Measurements from ENCODE around the gene GATA2.

Gene GATA2

DNA sequence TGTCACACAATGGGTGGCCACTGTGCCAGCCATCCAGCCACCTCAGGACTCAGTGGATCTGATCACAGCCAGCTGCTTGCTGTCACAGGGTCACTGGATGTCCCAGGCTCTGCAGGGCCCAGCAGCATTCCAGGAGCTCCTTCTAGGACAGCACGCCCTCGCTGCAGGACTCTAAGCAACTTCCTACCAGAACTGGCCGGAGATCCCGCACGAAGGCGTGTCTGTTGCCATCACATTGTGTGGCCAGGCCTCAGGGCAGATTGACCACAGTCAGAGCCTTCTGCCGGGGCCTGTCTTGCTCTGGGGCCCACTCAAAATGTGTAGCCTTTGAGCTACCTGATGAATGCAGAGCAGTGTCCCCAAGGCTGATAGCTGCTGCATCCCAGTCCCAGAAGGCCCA, 50.9 kb downstream of the GATA2 start:
- DNase-seq: no peak
- Histone ChIP-seq H3K9me3 (ENCODE audit: control extremely low read depth in 1 of 5, control insufficient read depth in 4 of 5, insufficient read depth in 2 of 5, low read depth in 1 of 5, low read length in 4 of 5) (no peaks in the 10 kb centered on the region), H3K36me3 (ENCODE audit: control insufficient read depth in 4 of 4, insufficient read depth in 4 of 4, low read length in 3 of 4) (no peaks in the 10 kb centered on the region), H3K4me1 (ENCODE audit: control extremely low read depth in 1 of 4, control insufficient read depth in 4 of 4, insufficient read depth in 4 of 4, low read length in 3 of 4) (no peaks in the 10 kb centered on the region), H3K27me3 (replicated peaks in 2 of 5; ENCODE audit: control insufficient read depth in 4 of 5, insufficient read depth in 5 of 5, low read length in 4 of 5) (peaks cover 0 to 8% (median 0%) of the 10 kb centered on the region in 5 experiments), H3K27ac (ENCODE audit: insufficient read depth in 1 of 2, low read depth in 1 of 2, low read length in 2 of 2, poor library complexity in 1 of 2, severe bottlenecking in 2 of 2) (no peak overlapping the region), H3K4me3 (ENCODE audit: control insufficient read depth in 1 of 7, extremely low read depth in 1 of 7, insufficient read depth in 4 of 7, low read depth in 2 of 7, low read length in 6 of 7) (no peak overlapping the region)
- CTCF ChIA-PET: interaction anchor here (0.6 to 2.7 kb wide), 6 partner anchors 10 to 248 kb away, joined by 3 to 8 read pairs (median 5); no protein-coding TSS in a partner anchor
- WGBS (ENCODE audit: insufficient coverage): 91% methylated on average over 7 of the region's 7 CpGs
- POLR2A ChIA-PET: no interaction called here

DNA sequence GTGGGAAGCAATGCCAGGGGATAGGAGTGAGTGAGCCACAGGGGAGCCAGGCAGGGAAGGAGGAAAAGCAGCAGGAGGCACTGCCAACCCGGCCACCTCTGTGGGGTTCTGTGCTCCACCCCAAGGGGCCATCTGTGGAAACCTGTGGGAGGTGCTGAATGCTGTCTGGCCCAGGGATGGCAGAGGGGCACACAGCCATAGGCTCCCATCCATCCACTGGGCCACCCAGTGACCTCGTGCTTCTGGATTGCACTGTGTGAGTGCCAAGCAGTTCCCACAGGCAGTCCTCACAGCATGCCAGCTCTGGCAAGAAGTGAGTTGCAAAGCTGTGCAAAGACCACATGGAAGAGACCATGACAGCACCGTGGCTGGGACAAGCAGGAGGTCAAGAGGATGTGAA, 53.8 kb downstream of the GATA2 start:
- CTCF ChIA-PET: interaction anchor here (0.8 to 1.6 kb wide), 7 partner anchors 7 to 142 kb away, joined by 3 to 7 read pairs (median 4); no protein-coding TSS in a partner anchor
- DNase-seq: no peak
- Histone ChIP-seq H3K4me1 (ENCODE audit: control extremely low read depth in 1 of 4, control insufficient read depth in 4 of 4, insufficient read depth in 4 of 4, low read length in 3 of 4) (no peaks in the 10 kb centered on the region), H3K27ac (ENCODE audit: insufficient read depth in 1 of 2, low read depth in 1 of 2, low read length in 2 of 2, poor library complexity in 1 of 2, severe bottlenecking in 2 of 2) (no peak overlapping the region), H3K36me3 (ENCODE audit: control insufficient read depth in 4 of 4, insufficient read depth in 4 of 4, low read length in 3 of 4) (no peaks in the 10 kb centered on the region), H3K4me3 (ENCODE audit: control insufficient read depth in 1 of 7, extremely low read depth in 1 of 7, insufficient read depth in 4 of 7, low read depth in 2 of 7, low read length in 6 of 7) (no peak overlapping the region), H3K27me3 (replicated peaks in 2 of 5; ENCODE audit: control insufficient read depth in 4 of 5, insufficient read depth in 5 of 5, low read length in 4 of 5) (peaks cover 0 to 7% (median 0%) of the 10 kb centered on the region in 5 experiments), H3K9me3 (ENCODE audit: control extremely low read depth in 1 of 5, control insufficient read depth in 4 of 5, insufficient read depth in 2 of 5, low read depth in 1 of 5, low read length in 4 of 5) (no peaks in the 10 kb centered on the region)
- WGBS (ENCODE audit: insufficient coverage): 95% methylated on average over 3 of the region's 3 CpGs
- POLR2A ChIA-PET: no interaction called here

DNA sequence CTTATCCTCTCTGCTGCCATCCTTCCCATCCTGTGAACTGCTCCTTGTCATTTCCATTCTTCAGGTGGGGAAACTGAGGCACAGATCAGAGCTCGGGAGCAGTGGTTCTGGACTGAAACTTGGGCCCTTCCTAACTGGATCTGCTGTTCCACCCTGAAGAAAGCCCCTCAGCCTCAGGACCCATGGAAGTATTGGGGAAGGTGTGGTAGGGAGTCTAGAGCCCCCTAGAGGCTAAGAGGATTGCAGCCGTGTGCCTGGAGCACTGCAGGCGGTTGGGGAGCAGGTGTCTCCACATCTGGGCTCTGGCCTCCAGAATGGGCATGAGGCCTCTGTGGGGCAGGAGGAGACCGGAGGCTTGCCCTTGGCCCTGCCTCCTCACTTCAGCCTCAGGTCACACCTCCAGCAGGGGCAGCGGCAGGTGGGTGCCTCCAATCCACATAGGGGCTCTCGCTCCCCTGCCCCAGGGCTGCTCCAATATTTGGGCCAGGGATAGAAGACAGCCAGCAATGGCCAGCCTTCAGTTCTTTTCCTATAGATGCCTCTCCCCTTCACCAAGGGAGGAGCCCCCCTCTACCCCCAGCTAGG, 54.4 kb downstream of the GATA2 start:
- H3K36me3 ChIP-seq (ENCODE audit: control insufficient read depth in 4 of 4, insufficient read depth in 4 of 4, low read length in 3 of 4): no peaks in the 10 kb centered on the region
- H3K4me1 ChIP-seq (ENCODE audit: control extremely low read depth in 1 of 4, control insufficient read depth in 4 of 4, insufficient read depth in 4 of 4, low read length in 3 of 4): no peaks in the 10 kb centered on the region
- no peak overlapping the region for H3K4me3 ChIP-seq (ENCODE audit: control insufficient read depth in 1 of 7, extremely low read depth in 1 of 7, insufficient read depth in 4 of 7, low read depth in 2 of 7, low read length in 6 of 7)
- H3K27me3 ChIP-seq (replicated peaks in 2 of 5; ENCODE audit: control insufficient read depth in 4 of 5, insufficient read depth in 5 of 5, low read length in 4 of 5): peaks cover 0 to 7% (median 6%) of the 10 kb centered on the region in 5 experiments
- POLR2A ChIA-PET: no interaction called here
- peak in 2 of 3 donors; percentile 24 to 39 for DNase-seq
- 96% methylated on average over 5 of the region's 6 CpGs for WGBS (ENCODE audit: insufficient coverage)
- CTCF ChIA-PET: interaction anchor here (0.8 to 1.6 kb wide), 10 partner anchors 8 to 143 kb away, joined by 3 to 7 read pairs (median 4); no protein-coding TSS in a partner anchor
- H3K9me3 ChIP-seq (ENCODE audit: control extremely low read depth in 1 of 5, control insufficient read depth in 4 of 5, insufficient read depth in 2 of 5, low read depth in 1 of 5, low read length in 4 of 5): no peaks in the 10 kb centered on the region
- H3K27ac ChIP-seq (ENCODE audit: insufficient read depth in 1 of 2, low read depth in 1 of 2, low read length in 2 of 2, poor library complexity in 1 of 2, severe bottlenecking in 2 of 2): no peak overlapping the region

DNA sequence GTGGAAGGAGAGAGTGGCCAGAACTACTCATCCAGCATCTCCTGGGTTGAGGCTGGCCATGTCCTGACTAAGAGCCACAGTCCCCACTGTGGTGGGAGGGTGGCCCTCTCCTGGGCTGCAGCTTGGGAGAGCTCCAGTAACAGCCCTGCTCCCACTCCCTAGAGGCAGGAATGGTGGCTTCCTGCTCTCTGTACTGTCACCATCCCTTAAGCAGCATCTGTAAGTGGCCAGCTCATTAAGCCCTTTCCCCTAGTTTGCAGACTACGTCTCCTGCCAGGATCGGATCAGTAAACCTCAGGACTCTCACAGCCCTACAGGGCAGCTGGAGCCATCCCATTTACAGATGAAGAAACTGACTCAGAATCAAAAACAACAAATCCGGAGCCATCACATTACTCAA, 56.8 kb downstream of the GATA2 start:
- Histone ChIP-seq H3K36me3 (ENCODE audit: control insufficient read depth in 4 of 4, insufficient read depth in 4 of 4, low read length in 3 of 4) (no peaks in the 10 kb centered on the region), H3K27me3 (replicated peaks in 2 of 5; ENCODE audit: control insufficient read depth in 4 of 5, insufficient read depth in 5 of 5, low read length in 4 of 5) (peaks cover 0 to 28% (median 11%) of the 10 kb centered on the region in 5 experiments), H3K4me3 (ENCODE audit: control insufficient read depth in 1 of 7, extremely low read depth in 1 of 7, insufficient read depth in 4 of 7, low read depth in 2 of 7, low read length in 6 of 7) (no peak overlapping the region), H3K9me3 (ENCODE audit: control extremely low read depth in 1 of 5, control insufficient read depth in 4 of 5, insufficient read depth in 2 of 5, low read depth in 1 of 5, low read length in 4 of 5) (no peaks in the 10 kb centered on the region), H3K4me1 (ENCODE audit: control extremely low read depth in 1 of 4, control insufficient read depth in 4 of 4, insufficient read depth in 4 of 4, low read length in 3 of 4) (peaks cover 0 to 13% (median 9%) of the 10 kb centered on the region in 4 experiments), H3K27ac (ENCODE audit: insufficient read depth in 1 of 2, low read depth in 1 of 2, low read length in 2 of 2, poor library complexity in 1 of 2, severe bottlenecking in 2 of 2) (no peak overlapping the region)
- POLR2A ChIA-PET: no interaction called here
- 100% methylated on average over 2 of the region's 3 CpGs for WGBS (ENCODE audit: insufficient coverage)
- CTCF ChIA-PET: interaction anchor here (1.2 to 5.3 kb wide), 7 partner anchors 9 to 148 kb away, joined by 4 to 31 read pairs (median 6); partner anchors contain the start of gene GATA2
- no peak for DNase-seq

DNA sequence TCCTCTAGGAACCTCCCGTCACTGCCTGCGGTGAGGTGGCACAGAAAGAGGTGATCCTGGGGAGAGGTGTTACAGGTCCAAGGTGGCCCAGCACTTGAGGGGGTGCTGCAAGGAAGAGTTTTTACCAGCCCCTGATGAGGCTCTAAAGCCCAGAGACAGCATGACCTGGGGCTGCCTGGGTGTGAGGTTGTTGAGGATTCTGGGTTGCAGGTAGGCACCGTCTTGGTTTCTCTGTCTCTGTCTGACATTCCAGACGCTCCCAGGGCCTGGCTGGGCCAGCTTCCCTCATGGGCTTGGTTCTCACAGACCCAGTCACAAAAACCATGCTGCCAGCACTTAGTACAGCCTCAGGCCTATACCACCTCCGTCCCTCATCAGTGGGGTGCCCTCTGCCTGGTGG, 57.4 kb downstream of the GATA2 start:
- no peak for DNase-seq
- CTCF ChIA-PET: interaction anchor here (1.2 to 5.3 kb wide), 10 partner anchors 8 to 149 kb away, joined by 4 to 31 read pairs (median 6); partner anchors contain the start of gene GATA2
- Histone ChIP-seq H3K36me3 (ENCODE audit: control insufficient read depth in 4 of 4, insufficient read depth in 4 of 4, low read length in 3 of 4) (no peaks in the 10 kb centered on the region), H3K27ac (ENCODE audit: insufficient read depth in 1 of 2, low read depth in 1 of 2, low read length in 2 of 2, poor library complexity in 1 of 2, severe bottlenecking in 2 of 2) (no peak overlapping the region), H3K4me3 (ENCODE audit: control insufficient read depth in 1 of 7, extremely low read depth in 1 of 7, insufficient read depth in 4 of 7, low read depth in 2 of 7, low read length in 6 of 7) (no peak overlapping the region), H3K27me3 (replicated peaks in 2 of 5; ENCODE audit: control insufficient read depth in 4 of 5, insufficient read depth in 5 of 5, low read length in 4 of 5) (peaks cover 0 to 31% (median 11%) of the 10 kb centered on the region in 5 experiments), H3K9me3 (ENCODE audit: control extremely low read depth in 1 of 5, control insufficient read depth in 4 of 5, insufficient read depth in 2 of 5, low read depth in 1 of 5, low read length in 4 of 5) (no peaks in the 10 kb centered on the region), H3K4me1 (ENCODE audit: control extremely low read depth in 1 of 4, control insufficient read depth in 4 of 4, insufficient read depth in 4 of 4, low read length in 3 of 4) (peaks cover 0 to 13% (median 9%) of the 10 kb centered on the region in 4 experiments)
- WGBS (ENCODE audit: insufficient coverage): 100% methylated on average over 5 of the region's 5 CpGs
- POLR2A ChIA-PET: no interaction called here

DNA sequence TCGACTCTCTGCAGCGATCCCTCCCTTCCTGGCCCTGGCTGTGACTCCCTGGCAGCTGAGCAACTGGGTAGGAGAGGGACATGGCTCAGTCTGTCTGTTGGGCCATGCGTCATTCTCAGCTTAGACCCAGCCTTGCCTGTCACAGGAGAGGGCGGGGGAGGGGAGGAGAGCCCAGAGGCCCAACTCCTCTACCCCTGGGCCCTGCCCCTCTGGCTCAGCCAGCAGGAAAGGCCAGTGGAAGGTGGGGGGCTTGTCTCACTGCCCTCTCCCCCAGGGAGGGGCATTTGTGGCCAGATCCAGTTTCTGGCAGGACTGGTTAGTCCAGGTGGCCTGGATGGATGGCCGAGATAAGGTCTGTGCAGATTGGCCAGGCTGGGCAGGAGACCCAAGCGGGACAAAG, 57.9 kb downstream of the GATA2 start:
- H3K36me3 ChIP-seq (ENCODE audit: control insufficient read depth in 4 of 4, insufficient read depth in 4 of 4, low read length in 3 of 4): no peaks in the 10 kb centered on the region
- ChIA-PET CTCF (interaction anchor here (1.2 to 5.3 kb wide), 12 partner anchors 8 to 172 kb away, joined by 3 to 31 read pairs (median 5); partner anchors contain the start of gene GATA2), POLR2A (interaction anchor here (0.6 to 0.9 kb wide), 2 partner anchors 49 to 58 kb away, joined by 3 to 4 read pairs; partner anchors contain the start of gene GATA2)
- no peak overlapping the region for H3K4me3 ChIP-seq (ENCODE audit: control insufficient read depth in 1 of 7, extremely low read depth in 1 of 7, insufficient read depth in 4 of 7, low read depth in 2 of 7, low read length in 6 of 7)
- WGBS (ENCODE audit: insufficient coverage): 96% methylated on average over 4 of the region's 6 CpGs
- H3K27me3 ChIP-seq (replicated peaks in 2 of 5; ENCODE audit: control insufficient read depth in 4 of 5, insufficient read depth in 5 of 5, low read length in 4 of 5): peaks cover 0 to 32% (median 11%) of the 10 kb centered on the region in 5 experiments
- H3K4me1 ChIP-seq (ENCODE audit: control extremely low read depth in 1 of 4, control insufficient read depth in 4 of 4, insufficient read depth in 4 of 4, low read length in 3 of 4): peaks cover 0 to 13% (median 9%) of the 10 kb centered on the region in 4 experiments
- DNase-seq: no peak
- H3K9me3 ChIP-seq (ENCODE audit: control extremely low read depth in 1 of 5, control insufficient read depth in 4 of 5, insufficient read depth in 2 of 5, low read depth in 1 of 5, low read length in 4 of 5): no peaks in the 10 kb centered on the region
- H3K27ac ChIP-seq (ENCODE audit: insufficient read depth in 1 of 2, low read depth in 1 of 2, low read length in 2 of 2, poor library complexity in 1 of 2, severe bottlenecking in 2 of 2): no peak overlapping the region

DNA sequence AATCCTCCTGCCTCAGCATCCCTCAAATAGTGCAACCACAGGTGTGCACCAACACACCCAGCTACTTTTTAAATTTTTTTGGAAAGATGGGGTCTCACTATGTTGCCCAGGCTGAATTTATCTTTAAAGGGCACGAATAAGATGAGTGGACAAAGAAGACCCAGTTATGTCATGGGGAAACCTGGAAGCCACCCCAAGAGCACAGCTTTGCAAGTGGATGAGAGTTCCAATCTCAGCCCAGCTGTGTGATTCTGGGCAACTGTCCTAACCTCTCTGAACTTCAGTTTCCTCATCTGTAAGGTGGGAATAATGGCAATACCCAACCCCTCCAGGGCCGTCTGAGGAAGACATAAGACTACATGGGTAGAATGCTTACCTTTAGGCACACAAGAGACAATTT, 58.5 kb downstream of the GATA2 start:
- Histone ChIP-seq H3K36me3 (ENCODE audit: control insufficient read depth in 4 of 4, insufficient read depth in 4 of 4, low read length in 3 of 4) (no peaks in the 10 kb centered on the region), H3K4me3 (ENCODE audit: control insufficient read depth in 1 of 7, extremely low read depth in 1 of 7, insufficient read depth in 4 of 7, low read depth in 2 of 7, low read length in 6 of 7) (no peak overlapping the region), H3K27ac (ENCODE audit: insufficient read depth in 1 of 2, low read depth in 1 of 2, low read length in 2 of 2, poor library complexity in 1 of 2, severe bottlenecking in 2 of 2) (no peak overlapping the region), H3K27me3 (replicated peaks in 2 of 5; ENCODE audit: control insufficient read depth in 4 of 5, insufficient read depth in 5 of 5, low read length in 4 of 5) (peaks cover 0 to 32% (median 11%) of the 10 kb centered on the region in 5 experiments), H3K4me1 (ENCODE audit: control extremely low read depth in 1 of 4, control insufficient read depth in 4 of 4, insufficient read depth in 4 of 4, low read length in 3 of 4) (peaks cover 0 to 13% (median 9%) of the 10 kb centered on the region in 4 experiments), H3K9me3 (ENCODE audit: control extremely low read depth in 1 of 5, control insufficient read depth in 4 of 5, insufficient read depth in 2 of 5, low read depth in 1 of 5, low read length in 4 of 5) (no peaks in the 10 kb centered on the region)
- DNase-seq: no peak
- WGBS (ENCODE audit: insufficient coverage): 100% methylated on average over 1 of the region's 2 CpGs
- ChIA-PET POLR2A (interaction anchor here (0.9 kb wide), 1 partner anchor 59 kb away, joined by 4 read pairs; the partner anchor contains the start of gene GATA2), CTCF (interaction anchor here (0.9 to 5.3 kb wide), 10 partner anchors 9 to 172 kb away, joined by 3 to 31 read pairs (median 4); partner anchors contain the start of gene GATA2)
